Left lung (tissue), 10 donors: Measurements from ENCODE around the gene PPP1R14B. TPM values are rescaled to one million over a fixed set of nuclear protein-coding genes. Genes with fewer than 3 reads are reported as not detected.

Experiments used
- ATAC-seq: fragments of 200-7000 bp; cut with Tn5 transposase; one replicate; pipeline ENCODE4 v1.9.1; 2020; ENCODE audit warnings: moderate library complexity
- DNase-seq, 4 donors: peaks; one replicate each; pipeline ENCODE4 v3.0.0-alpha.2; 2013 to 2020
- H3K27ac ChIP-seq, 2 donors: fragments of 200-600 bp; sonication (generic) in 1 of 2; one replicate each; pipeline versions ENCODE4 v1.5.0 to v1.8.0; 2020 to 2021
- H3K27me3 ChIP-seq, 2 donors: fragments of 200-600 bp; sonication (generic) in 1 of 2; one replicate each; pipeline versions ENCODE4 v1.5.0 to v1.8.0; 2020 to 2021
- H3K36me3 ChIP-seq, 2 donors: fragments of 200-600 bp; sonication (generic) in 1 of 2; one replicate each; pipeline versions ENCODE4 v1.5.0 to v1.8.0; 2020 to 2021
- H3K4me1 ChIP-seq, 2 donors: fragments of 200-600 bp; one replicate each; pipeline ENCODE4 v1.8.0; 2021
- H3K4me3 ChIP-seq, 2 donors: fragments of 200-600 bp; sonication (generic) in 1 of 2; one replicate each; pipeline versions ENCODE4 v1.5.0 to v1.8.0; 2020 to 2021; ENCODE audit warnings: mild to moderate bottlenecking in 1 of 2
- H3K9me3 ChIP-seq, 2 donors: fragments of 200-600 bp; sonication (generic) in 1 of 2; one replicate each; pipeline versions ENCODE4 v1.5.0 to v1.8.0; 2020 to 2021
- CTCF ChIP-seq, 2 donors: fragments of 200-600 bp; sonication (generic) in 1 of 2; IDR thresholded peaks; one replicate each; pipeline versions ENCODE4 v1.5.0 to v1.8.0; 2021; ENCODE audit warnings: antibody characterized with exemption in 2 of 2
- intact Hi-C, 2 donors: fragments of 100-400 bp; cut with DNase I; formaldehyde crosslinking; loops; one replicate each; pipeline versions ENCODE4 v1.11.2 to v1.14.2; 2022
- polyA plus RNA-seq, 6 donors: library from polyadenylated mRNA; unstranded; fragments of 120-200 nt; gene quantifications; one replicate each; pipeline ENCODE4 v1.2.1, GENCODE V29; 2013; ENCODE audit not compliant: insufficient read length in 6 of 6
- total RNA-seq, 2 donors: library from RNA; stranded (reverse); fragmentation: NEBNext Ultra II Directional; extraction: Animal tissue kit (Norgen Biotek cat#: 25700); gene quantifications; one replicate each; pipeline ENCODE4 v1.2.1, GENCODE V29; 2021
- donor health status: DM: no; HTN: yes; CAD: no.
- donor health status: DM: no; HTN: no; CAD: no.

The PPP1R14B gene
- total and polyA plus RNA-seq, 8 donors = 56.7 to 200 (median 83.4) TPM

- intact Hi-C loops = no loop called here
- peaks cover 0 to 21% of the 10 kb centered on the region in 2 donors for H3K36me3 ChIP-seq
- H3K4me1 ChIP-seq = peaks cover 18 to 33% of the 10 kb centered on the region in 2 donors
- TF ChIP-seq CTCF (IDR thresholded peaks at IDR 0.05) = no peak
- peak overlapping the region; percentile 78 to 95 for H3K4me3 ChIP-seq
- H3K9me3 ChIP-seq = no peaks in the 10 kb centered on the region
- H3K27ac ChIP-seq = peak overlapping the region; percentile 91 to 99
- peaks cover 12 to 13% of the 10 kb centered on the region in 2 donors for H3K27me3 ChIP-seq
- DNase-seq (no peak), ATAC-seq (no peak)
These were observed 39.4 kb upstream of the PPP1R14B start for GRCh38 chr11:64285885-64286800.

DNA sequence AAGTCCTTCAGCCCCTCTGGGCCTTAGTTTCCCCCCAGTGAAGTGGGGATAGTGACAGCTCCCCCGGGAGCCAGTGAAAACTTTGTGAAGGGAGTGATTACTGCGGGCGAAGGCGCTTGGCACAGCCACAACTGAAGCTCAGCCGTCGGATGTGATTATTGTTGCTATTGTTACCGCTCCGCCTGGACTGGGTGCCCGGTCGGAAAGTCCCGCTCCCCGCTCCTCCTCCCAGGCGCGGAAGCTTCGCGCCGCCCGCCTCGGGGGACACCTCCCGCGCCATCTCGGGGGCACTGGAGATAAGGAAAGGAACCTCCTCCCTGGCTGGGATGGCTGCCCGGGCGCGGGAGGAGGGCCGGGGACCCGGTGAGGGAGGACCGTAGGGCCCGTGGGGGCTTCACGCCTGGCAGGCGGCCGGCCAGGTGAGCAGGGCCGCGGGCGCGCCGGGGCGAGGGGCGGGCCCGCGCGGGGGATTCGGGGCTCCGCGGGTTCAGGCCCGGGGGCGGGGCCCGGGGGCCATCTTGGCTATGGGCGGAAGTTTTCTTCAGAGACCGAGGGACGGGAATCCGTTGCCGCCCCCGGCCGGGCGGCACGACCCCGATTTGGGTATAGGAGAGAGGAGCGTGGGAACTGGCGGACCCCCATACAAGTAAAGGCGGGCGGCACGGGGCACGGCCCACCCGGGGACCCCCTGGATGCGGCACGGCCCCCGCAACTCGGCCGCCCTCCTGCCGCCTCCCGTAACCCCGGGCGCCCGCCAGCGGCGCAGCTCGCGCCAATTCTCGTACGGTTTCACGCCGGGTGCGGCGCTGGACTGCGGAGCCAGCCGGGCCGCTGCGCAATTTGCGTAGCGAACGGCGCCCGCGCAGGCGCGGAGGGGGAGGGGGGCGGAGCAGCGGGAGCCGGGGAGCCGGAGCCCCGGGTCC is 38.5 kb upstream of the PPP1R14B start, which contains the start of gene GPR137:
GPR137 (plus strand) TSS at position 887 of the 923 bp plus-strand sequence. CDS start 677 bp downstream, outside the sequence.
- Histone ChIP-seq H3K36me3 (peaks cover 0 to 21% of the 10 kb centered on the region in 2 donors), H3K4me1 (peaks cover 18 to 29% of the 10 kb centered on the region in 2 donors), H3K4me3 (peak within 1 kb of the TSS; percentile 78 to 95), H3K27me3 (peaks cover 2 to 4% of the 10 kb centered on the region in 2 donors), H3K9me3 (no peaks in the 10 kb centered on the region), H3K27ac (peak within 1 kb of the TSS; percentile 91 to 99)
- DNase-seq = peak; percentile 88 to 97 (median 92)
- TF ChIP-seq CTCF (IDR thresholded peaks at IDR 0.05) = no peak
- intact Hi-C loops = no loop called here
- ATAC-seq = peak; percentile 79

- H3K27ac ChIP-seq = peak within 1 kb of the TSS; percentile 91 to 99
- peak within 1 kb of the TSS; percentile 78 to 95 for H3K4me3 ChIP-seq
- peaks cover 0 to 21% of the 10 kb centered on the region in 2 donors for H3K36me3 ChIP-seq
- no peak for TF ChIP-seq CTCF (IDR thresholded peaks at IDR 0.05)
- intact Hi-C loops = no loop called here
- DNase-seq (peak; percentile 90 to 97 (median 95)), ATAC-seq (peak; percentile 94)
- H3K4me1 ChIP-seq = peaks cover 18 to 29% of the 10 kb centered on the region in 2 donors
- no peaks in the 10 kb centered on the region for H3K9me3 ChIP-seq
- no peaks in the 10 kb centered on the region for H3K27me3 ChIP-seq
These were observed 37.6 kb upstream of the PPP1R14B start, which contains the start of gene BAD for GRCh38 chr11:64284048-64284961. TSS of gene BAD (minus strand) at chr11:64284665. CDS start at chr11:64284368, 297 bp downstream.

- H3K9me3 ChIP-seq = no peaks in the 10 kb centered on the region
- H3K4me1 ChIP-seq = peaks cover 18 to 29% of the 10 kb centered on the region in 2 donors
- DNase-seq (no peak), ATAC-seq (no peak)
- H3K36me3 ChIP-seq = peaks cover 0 to 28% of the 10 kb centered on the region in 2 donors
- no peaks in the 10 kb centered on the region for H3K27me3 ChIP-seq
- TF ChIP-seq CTCF (IDR thresholded peaks at IDR 0.05) = no peak
- peak overlapping the region in 1 of 2 donors; percentile 95 for H3K4me3 ChIP-seq
- intact Hi-C loops = no loop called here
- no peak overlapping the region for H3K27ac ChIP-seq
These were observed 36.3 kb upstream of the PPP1R14B start for GRCh38 chr11:64283092-64283491.
